ENCODE data around the gene CELSR2.

CELSR2 gene

GRCh38 chr1:109282497-109282951 lies 33.2 kb downstream of the CELSR2 start:
- TF ChIP-seq POLR2AphosphoS5 (IDR thresholded peaks at IDR 0.05; ENCODE audit: low read depth, low read length) (no peak), TAF1 (IDR thresholded peaks at IDR 0.05; ENCODE audit: borderline replicate concordance, insufficient read depth, low read length) (peak; percentile 15; the same call in 1 of the 2 replicates)

- TF ChIP-seq REST (IDR thresholded peaks at IDR 0.05; ENCODE audit: insufficient read depth in 1 of 2, low read depth in 2 of 2, low read length in 2 of 2) (0 out of 4 replicates have a peak, but pooled peaks of 1 of the 2 experiments have one; percentile 28), TAF1 (IDR thresholded peaks at IDR 0.05; ENCODE audit: borderline replicate concordance, insufficient read depth, low read length) (peak; percentile 68; the same call in 1 of the 2 replicates), FOXP2 (optimal IDR thresholded peaks at IDR 0.05; ENCODE audit: borderline replicate concordance, extremely low read depth, extremely low read length, insufficient read depth) (peak; percentile 79), SIN3A (IDR thresholded peaks at IDR 0.05; ENCODE audit: borderline replicate concordance, insufficient read depth, low read length) (no peak; the same call in 1 of the 2 replicates), POLR2AphosphoS5 (IDR thresholded peaks at IDR 0.05; ENCODE audit: low read depth, low read length) (peak; percentile 85)
Observed at GRCh38 chr1:109282952-109283747, 33.8 kb downstream of the CELSR2 start, which contains the start of gene PSRC1. PSRC1 (minus strand) TSS chr1:109283145.

- no peak for TF ChIP-seq SIN3A (IDR thresholded peaks at IDR 0.05; ENCODE audit: borderline replicate concordance, insufficient read depth, low read length)
- no peak for TF ChIP-seq TAF1 (IDR thresholded peaks at IDR 0.05; ENCODE audit: borderline replicate concordance, insufficient read depth, low read length)
- no peak for TF ChIP-seq POLR2AphosphoS5 (IDR thresholded peaks at IDR 0.05; ENCODE audit: low read depth, low read length)
- TF ChIP-seq FOXP2 (optimal IDR thresholded peaks at IDR 0.05; ENCODE audit: borderline replicate concordance, extremely low read depth, extremely low read length, insufficient read depth) = no peak
- no peak for TF ChIP-seq REST (IDR thresholded peaks at IDR 0.05; ENCODE audit: insufficient read depth in 1 of 2, low read depth in 2 of 2, low read length in 2 of 2)
Observed at GRCh38 chr1:109283748-109284600, 34.6 kb downstream of the CELSR2 start.

GRCh38 chr1:109290137-109290536 lies 40.8 kb downstream of the CELSR2 start:
- TF ChIP-seq REST (IDR thresholded peaks at IDR 0.05; ENCODE audit: insufficient read depth in 1 of 2, low read depth in 2 of 2, low read length in 2 of 2) (no peak), POLR2AphosphoS5 (IDR thresholded peaks at IDR 0.05; ENCODE audit: low read depth, low read length) (no peak), FOXP2 (optimal IDR thresholded peaks at IDR 0.05; ENCODE audit: borderline replicate concordance, extremely low read depth, extremely low read length, insufficient read depth) (no peak), SIN3A (IDR thresholded peaks at IDR 0.05; ENCODE audit: borderline replicate concordance, insufficient read depth, low read length) (no peak)

DNA sequence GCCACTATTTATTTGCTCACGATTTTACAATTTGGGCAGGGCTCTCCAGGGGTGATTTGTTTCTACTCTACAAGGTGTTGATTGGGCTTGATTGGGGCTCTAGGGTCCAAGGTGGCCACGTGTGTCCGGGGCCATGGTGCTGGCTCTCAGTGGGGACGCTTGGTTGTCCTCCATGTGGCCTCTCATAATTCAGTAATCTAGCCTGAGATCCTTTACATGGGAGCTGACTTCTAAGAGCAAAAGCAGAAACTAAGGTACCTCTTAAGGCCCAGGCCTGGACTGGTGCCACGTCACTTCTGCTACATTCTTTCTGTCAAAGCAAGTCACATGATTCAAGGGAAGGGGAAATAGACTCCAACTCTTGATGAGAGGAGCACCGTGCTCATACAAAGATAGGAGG lies 41.7 kb downstream of the CELSR2 start:
- no peak for TF ChIP-seq REST (IDR thresholded peaks at IDR 0.05; ENCODE audit: insufficient read depth in 1 of 2, low read depth in 2 of 2, low read length in 2 of 2)
- TF ChIP-seq TAF1 (IDR thresholded peaks at IDR 0.05; ENCODE audit: borderline replicate concordance, insufficient read depth, low read length) = no peak
- TF ChIP-seq POLR2AphosphoS5 (IDR thresholded peaks at IDR 0.05; ENCODE audit: low read depth, low read length) = no peak
- no peak for TF ChIP-seq SIN3A (IDR thresholded peaks at IDR 0.05; ENCODE audit: borderline replicate concordance, insufficient read depth, low read length)
- no peak for TF ChIP-seq FOXP2 (optimal IDR thresholded peaks at IDR 0.05; ENCODE audit: borderline replicate concordance, extremely low read depth, extremely low read length, insufficient read depth)
